Activated CD4-positive, alpha-beta T cell treated with anti-CD3 and anti-CD28 coated beads for 36 hours (primary cell): Measurements from ENCODE around the gene A3GALT2. TPM values are rescaled to one million over a fixed set of nuclear protein-coding genes. Genes with fewer than 3 reads are reported as not detected.

Source experiments
- ATAC-seq: fragments of 200-7000 bp; cut with Tn5 transposase; one replicate; pipeline ENCODE4 v1.10.0; 2021; ENCODE audit warnings: mild to moderate bottlenecking, moderate library complexity
- CTCF ChIA-PET: fragments of 350-600 bp; sonication (Branson Sonifier 250); formaldehyde crosslinking; loops from one replicate; lab custom pipeline; 2021; ENCODE audit warnings: antibody characterized with exemption; lab: Charles Lee
- POLR2A ChIA-PET: fragments of 350-600 bp; sonication (Branson Sonifier 250); formaldehyde crosslinking; loops from one replicate; lab custom pipeline; 2021; ENCODE audit warnings: antibody characterized with exemption, inconsistent platforms; lab: Charles Lee
- DNase-seq: peaks from one replicate; pipeline ENCODE4 v3.0.0-alpha.2; 2020
- H3K27ac Mint-ChIP-seq: one replicate; pipeline ENCODE4 v1.8.0; 2021; ENCODE audit warnings: mixed read lengths
- H3K27me3 Mint-ChIP-seq: one replicate; pipeline ENCODE4 v1.8.0; 2021; ENCODE audit warnings: mixed read lengths
- H3K36me3 Mint-ChIP-seq: one replicate; pipeline ENCODE4 v1.8.0; 2021; ENCODE audit warnings: low read depth, mixed read lengths
- H3K4me1 Mint-ChIP-seq: one replicate; pipeline ENCODE4 v1.8.0; 2021; ENCODE audit warnings: mixed read lengths
- H3K4me3 Mint-ChIP-seq: one replicate; pipeline ENCODE4 v1.8.0; 2021; ENCODE audit warnings: mild to moderate bottlenecking, moderate library complexity, mixed read lengths
- H3K9me3 Mint-ChIP-seq: one replicate; pipeline ENCODE4 v1.8.0; 2021; ENCODE audit warnings: low read depth, mixed read lengths
- intact Hi-C, 2 experiments: fragments of 100-400 bp; cut with DNase I in 1 of 2; cut with micrococcal nuclease in 1 of 2; formaldehyde crosslinking; loops; one replicate each; pipeline versions ENCODE4 v1.14.2 to v1.15.1; 2022 to 2024; cut with DNase I, micrococcal nuclease
- total RNA-seq, 2 experiments: library from RNA; stranded (reverse); gene quantifications; one replicate each; pipeline ENCODE4 v1.2.3, GENCODE V29; 2021

Gene A3GALT2
- total RNA-seq, 2 experiments from 2014 or later = not detected

DNA sequence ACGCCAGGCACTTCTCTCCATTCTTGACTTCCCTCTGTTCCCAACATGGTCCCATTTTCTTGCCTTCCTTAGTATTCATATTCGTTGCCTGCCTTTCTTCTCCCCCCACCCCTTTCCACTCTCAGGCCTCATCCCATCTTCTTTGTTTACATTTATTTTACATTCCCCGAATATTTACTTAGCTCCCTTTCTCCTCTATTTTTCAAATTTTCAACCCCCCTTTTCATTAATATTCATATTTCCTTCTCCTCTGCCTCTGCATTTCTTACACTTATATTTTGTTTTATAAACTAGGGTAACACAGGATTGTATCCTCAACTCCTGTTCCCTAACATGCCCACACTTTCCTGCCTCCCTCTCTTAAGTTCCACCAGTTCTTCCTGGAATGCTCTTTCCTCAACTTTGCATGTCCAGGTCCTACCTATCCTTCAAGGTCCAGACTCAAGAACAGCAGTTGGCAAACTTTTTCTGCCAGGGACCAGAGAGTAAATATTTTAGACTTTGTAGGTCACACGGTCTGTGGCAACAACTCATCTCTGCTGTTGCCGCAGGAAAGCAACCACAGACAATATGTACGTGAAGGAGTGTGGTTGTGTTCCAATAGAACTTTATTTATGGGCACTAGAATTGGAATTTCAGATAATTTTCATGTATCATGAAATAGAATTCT lies 29.8 kb upstream of the A3GALT2 start:
- no peak for DNase-seq
- Mint-ChIP-seq H3K4me1 (peaks cover 39% of the 10 kb centered on the region), H3K27ac (peak overlapping the region; percentile 93), H3K36me3 (peaks cover 16% of the 10 kb centered on the region), H3K9me3 (no peaks in the 10 kb centered on the region), H3K4me3 (peak overlapping the region; percentile 89), H3K27me3 (no peaks in the 10 kb centered on the region)
- no peak for ATAC-seq
- ChIA-PET CTCF (interaction anchor here (0.6 to 1.9 kb wide), 3 partner anchors 10 to 55 kb away, joined by 3 to 9 read pairs (median 3); no protein-coding TSS in a partner anchor), POLR2A (no interaction called here)
- intact Hi-C loops = loop anchor here (1.0 to 5.0 kb wide), 9 partner anchors 81 to 699 kb away; partner anchors contain the start of genes PHC2 (in 2 of the 2), AK2 (in 1 of the 2), RBBP4 (in 1 of the 2) and TRIM62 (in 1 of the 2)

DNA sequence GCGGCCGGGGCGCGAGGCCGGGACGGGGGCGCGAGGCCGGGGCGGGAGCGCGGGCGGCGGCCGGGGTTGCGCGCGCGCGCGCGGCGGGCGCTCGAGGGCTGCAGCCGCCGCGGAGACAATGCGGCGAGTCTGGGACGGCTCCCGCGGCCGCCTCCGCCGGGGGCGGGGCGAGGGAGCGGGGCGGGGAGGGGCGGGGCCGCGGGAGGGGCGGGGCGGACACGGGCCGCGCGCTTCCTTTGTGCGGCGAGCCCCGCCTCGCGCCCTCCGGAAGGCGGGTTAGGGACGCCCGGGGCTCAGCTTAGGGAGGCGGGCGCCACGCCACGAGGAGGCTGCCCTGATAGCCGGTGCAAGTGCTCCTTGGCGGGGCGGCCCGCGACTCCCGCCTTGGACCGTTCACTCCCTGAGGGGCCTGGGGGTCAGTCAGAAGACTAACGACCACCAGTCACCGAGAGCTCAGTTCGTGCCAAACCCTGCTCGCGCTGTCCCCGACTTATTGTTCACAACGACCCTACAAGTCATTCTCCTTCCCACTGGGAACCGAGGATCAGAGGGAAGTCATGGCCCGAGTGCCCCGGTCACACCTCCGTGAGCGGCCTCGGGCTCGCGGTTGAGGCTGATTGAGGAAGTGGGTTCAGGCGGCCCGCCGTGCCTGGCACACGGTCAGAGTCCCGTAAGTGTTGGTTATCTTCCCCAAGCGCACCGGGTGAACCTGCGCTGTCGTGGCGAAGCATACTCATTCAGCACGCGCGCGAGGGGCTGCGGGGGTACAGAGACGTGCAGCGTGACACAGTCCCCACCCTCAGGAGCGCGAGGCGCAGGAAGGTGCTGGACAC lies 29.1 kb upstream of the A3GALT2 start:
- peak overlapping the region; percentile 93 for H3K27ac Mint-ChIP-seq
- H3K36me3 Mint-ChIP-seq = peaks cover 19% of the 10 kb centered on the region
- POLR2A ChIA-PET = interaction anchor here (0.5 to 0.6 kb wide), 2 partner anchors 93 to 315 kb away, joined by 3 read pairs; no protein-coding TSS in a partner anchor

DNA sequence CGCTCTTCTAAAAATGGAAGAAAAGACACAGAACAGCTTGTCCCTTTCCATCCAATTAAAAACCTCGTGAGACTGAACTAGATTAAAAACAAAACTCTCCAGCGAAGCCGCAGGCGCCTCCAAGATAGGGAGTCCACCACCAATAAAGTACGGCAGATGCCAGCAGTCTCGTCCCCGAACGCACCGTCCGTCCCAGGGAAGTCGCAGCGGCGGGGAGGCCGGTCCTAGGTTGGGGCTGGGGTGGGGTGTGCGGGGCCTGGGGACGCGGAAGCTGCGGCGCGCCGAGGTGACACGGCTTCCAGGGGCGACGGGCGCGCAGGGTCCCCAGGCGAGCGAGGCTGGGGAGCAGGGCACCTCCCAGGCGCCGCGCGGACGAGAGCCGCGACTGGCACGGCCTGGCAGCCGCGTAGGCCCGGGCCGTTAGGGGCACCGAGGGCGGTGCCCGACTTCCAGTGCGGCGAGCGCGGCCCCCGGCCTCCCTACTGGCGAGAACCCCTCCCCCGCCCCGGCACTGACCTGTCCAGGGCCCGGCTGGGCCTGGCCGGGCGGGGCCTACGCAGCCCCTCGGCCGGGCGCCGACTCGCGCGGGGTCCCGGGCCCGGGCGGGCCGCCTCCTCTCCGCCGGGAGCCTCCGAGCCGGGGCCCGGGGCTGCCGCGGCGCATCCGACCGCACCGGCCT lies 28.3 kb upstream of the A3GALT2 start:
- peak; percentile 46 for ATAC-seq
- peak overlapping the region; percentile 87 for H3K4me3 Mint-ChIP-seq
- no peaks in the 10 kb centered on the region for H3K9me3 Mint-ChIP-seq
- ChIA-PET POLR2A (interaction anchor here (0.5 to 0.6 kb wide), 2 partner anchors 92 to 314 kb away, joined by 3 read pairs; no protein-coding TSS in a partner anchor), CTCF (interaction anchor here (0.7 to 2.2 kb wide), 3 partner anchors 10 to 212 kb away, joined by 3 to 6 read pairs (median 3); no protein-coding TSS in a partner anchor)
- peaks cover 20% of the 10 kb centered on the region for H3K36me3 Mint-ChIP-seq
- no peaks in the 10 kb centered on the region for H3K27me3 Mint-ChIP-seq
- peaks cover 46% of the 10 kb centered on the region for H3K4me1 Mint-ChIP-seq
- DNase-seq = peak; percentile 68
- intact Hi-C loops = loop anchor here (1.0 to 10.0 kb wide), 5 partner anchors 93 to 532 kb away; partner anchors contain the start of genes RNF19B (in 1 of the 2), S100PBP (in 1 of the 2), YARS1 (in 1 of the 2) and ZNF362 (in 1 of the 2)
- peak overlapping the region; percentile 90 for H3K27ac Mint-ChIP-seq

More for the DNA sequence above, 29.1 kb upstream of the A3GALT2 start:
- H3K27me3 Mint-ChIP-seq = no peaks in the 10 kb centered on the region
- CTCF ChIA-PET = interaction anchor here (0.6 to 1.9 kb wide), 3 partner anchors 9 to 212 kb away, joined by 3 to 9 read pairs (median 3); no protein-coding TSS in a partner anchor
- intact Hi-C loops = loop anchor here (1.0 to 10.0 kb wide), 14 partner anchors 81 to 699 kb away; partner anchors contain the start of genes PHC2 (in 2 of the 2), ZNF362 (in 2 of the 2), ZSCAN20 (in 2 of the 2) and AK2 (in 1 of the 2)
- peak; percentile 87 for ATAC-seq
- H3K4me1 Mint-ChIP-seq = peaks cover 43% of the 10 kb centered on the region
- no peaks in the 10 kb centered on the region for H3K9me3 Mint-ChIP-seq
- peak; percentile 87 for DNase-seq
- H3K4me3 Mint-ChIP-seq = peak overlapping the region; percentile 89

DNA sequence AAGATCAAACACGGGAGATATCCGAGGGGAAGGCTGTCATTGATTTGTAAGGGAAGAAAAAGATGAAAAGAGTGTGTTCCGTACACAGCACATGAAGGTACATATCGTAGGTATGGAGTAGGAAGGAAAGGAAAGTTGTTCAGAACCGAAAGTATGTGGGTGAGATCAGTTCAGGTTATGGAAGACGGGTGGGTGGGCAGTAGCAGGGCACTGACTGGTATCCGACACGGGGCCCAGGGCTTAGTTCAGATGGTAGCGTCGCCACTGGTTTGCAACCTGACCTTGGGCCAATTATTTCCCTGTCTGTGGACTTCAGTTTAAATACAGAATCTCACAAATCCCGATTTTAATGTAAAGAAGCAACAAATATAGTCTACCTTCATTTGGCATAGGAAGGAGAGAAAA lies 27.8 kb upstream of the A3GALT2 start:
- Mint-ChIP-seq H3K27ac (peak overlapping the region; percentile 90), H3K4me1 (peaks cover 46% of the 10 kb centered on the region), H3K36me3 (peaks cover 21% of the 10 kb centered on the region), H3K9me3 (no peaks in the 10 kb centered on the region), H3K27me3 (no peaks in the 10 kb centered on the region), H3K4me3 (peak overlapping the region; percentile 87)
- intact Hi-C loops = loop anchor here (1.0 to 10.0 kb wide), 5 partner anchors 92 to 532 kb away; partner anchors contain the start of genes RNF19B (in 1 of the 2), S100PBP (in 1 of the 2), YARS1 (in 1 of the 2) and ZNF362 (in 1 of the 2)
- ChIA-PET POLR2A (no interaction called here), CTCF (interaction anchor here (0.7 to 2.2 kb wide), 2 partner anchors 9 to 53 kb away, joined by 3 to 6 read pairs; no protein-coding TSS in a partner anchor)
- ATAC-seq (peak; percentile 13), DNase-seq (peak; percentile 52)

DNA sequence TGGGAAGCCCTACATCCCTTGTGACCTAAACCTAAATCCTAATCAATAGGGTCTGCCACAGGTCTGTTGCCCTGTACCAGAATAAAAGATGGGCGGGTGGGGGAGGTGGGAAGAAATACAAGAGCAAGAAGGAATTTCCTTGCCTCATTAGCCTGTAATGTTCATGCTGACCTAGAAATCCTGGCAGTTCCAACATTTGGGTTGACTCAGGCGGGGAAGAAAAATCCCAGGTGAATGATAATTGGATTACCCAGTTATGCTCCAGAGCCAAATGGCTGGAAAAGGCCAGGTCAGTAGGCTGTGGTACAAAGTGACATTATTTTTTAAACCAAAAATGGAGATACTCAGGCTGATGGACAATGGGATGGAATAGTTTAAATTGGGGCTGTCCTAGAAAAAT lies 27.3 kb upstream of the A3GALT2 start:
- DNase-seq (no peak), ATAC-seq (no peak)
- POLR2A ChIA-PET = no interaction called here
- peak overlapping the region; percentile 90 for H3K27ac Mint-ChIP-seq
- H3K4me1 Mint-ChIP-seq = peaks cover 46% of the 10 kb centered on the region
- no peaks in the 10 kb centered on the region for H3K27me3 Mint-ChIP-seq
- H3K9me3 Mint-ChIP-seq = no peaks in the 10 kb centered on the region
- CTCF ChIA-PET = interaction anchor here (0.5 to 2.2 kb wide), 4 partner anchors 9 to 278 kb away, joined by 3 to 6 read pairs (median 4); partner anchors contain the start of gene A3GALT2
- intact Hi-C loops = loop anchor here (2.0 to 10.0 kb wide), 4 partner anchors 124 to 531 kb away; partner anchors contain the start of genes RNF19B (in 1 of the 2), S100PBP (in 1 of the 2), YARS1 (in 1 of the 2) and ZSCAN20 (in 1 of the 2)
- H3K36me3 Mint-ChIP-seq = peaks cover 24% of the 10 kb centered on the region
- H3K4me3 Mint-ChIP-seq = peak overlapping the region; percentile 87

DNA sequence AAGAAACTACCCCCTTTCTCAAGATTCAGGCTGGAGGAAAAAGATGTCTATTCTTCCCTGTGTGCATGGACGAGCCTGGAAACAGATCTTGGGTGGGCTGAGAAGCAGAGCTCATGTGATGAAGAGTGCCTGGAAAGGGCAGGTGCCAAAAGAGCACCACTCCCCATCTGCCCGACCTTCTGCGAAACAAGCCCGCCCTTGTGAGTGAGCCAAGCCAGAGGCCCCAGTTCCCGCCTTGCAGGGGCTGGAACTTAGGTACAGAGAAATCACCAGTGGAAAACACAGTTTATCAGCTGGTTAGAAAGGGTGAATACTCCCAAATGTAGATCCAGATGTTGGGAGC lies 26.7 kb upstream of the A3GALT2 start:
- peak overlapping the region; percentile 75 for H3K27ac Mint-ChIP-seq
- CTCF ChIA-PET = interaction anchor here (1.0 to 2.2 kb wide), 2 partner anchors 27 to 52 kb away, joined by 3 to 6 read pairs; partner anchors contain the start of gene A3GALT2
- H3K4me1 Mint-ChIP-seq = peaks cover 51% of the 10 kb centered on the region

DNA sequence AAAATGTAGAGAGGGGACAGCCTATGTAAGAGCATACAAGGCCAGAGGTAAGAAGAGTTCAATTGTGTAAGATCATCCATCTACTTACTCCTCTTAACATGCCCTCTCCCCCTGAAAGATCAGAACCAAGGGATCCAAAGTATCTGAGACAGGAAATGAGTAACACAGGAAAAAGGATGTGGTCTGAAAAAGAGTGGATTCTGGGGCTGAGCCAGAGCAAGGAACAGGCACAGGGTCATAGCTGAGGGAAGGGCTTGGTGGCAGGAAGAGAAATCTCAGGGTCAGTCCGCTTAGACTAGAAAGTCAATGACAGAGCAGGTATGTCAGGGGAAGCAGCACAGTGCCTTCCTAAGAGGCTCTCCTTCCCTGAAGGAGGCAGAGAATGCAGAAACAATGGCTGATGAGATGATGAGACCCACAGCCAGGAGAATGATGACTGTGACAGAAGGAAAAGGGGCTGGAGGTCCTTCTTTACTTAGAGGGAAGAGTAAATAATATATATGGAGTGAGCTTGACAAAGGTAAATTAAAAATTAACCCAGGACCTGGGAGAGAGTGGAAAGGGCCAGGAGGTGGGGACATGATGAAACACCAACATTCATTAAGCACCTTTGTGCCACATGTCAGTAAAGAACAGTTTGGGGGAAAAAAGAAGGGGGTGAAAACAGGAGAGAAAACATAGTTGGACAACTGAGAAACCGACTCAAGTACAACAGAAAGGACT lies 26.2 kb upstream of the A3GALT2 start:
- DNase-seq (no peak), ATAC-seq (no peak)
- Mint-ChIP-seq H3K4me3 (peak overlapping the region; percentile 87), H3K27ac (peak overlapping the region; percentile 75), H3K27me3 (no peaks in the 10 kb centered on the region), H3K4me1 (peaks cover 56% of the 10 kb centered on the region), H3K36me3 (peaks cover 26% of the 10 kb centered on the region), H3K9me3 (no peaks in the 10 kb centered on the region)
- intact Hi-C loops = loop anchor here in 1 of 2 experiments (5.0 to 10.0 kb wide), 2 partner anchors 125 to 222 kb away; partner anchors contain the start of gene ZSCAN20
- ChIA-PET CTCF (interaction anchor here (0.6 to 2.2 kb wide), 3 partner anchors 26 to 66 kb away, joined by 3 to 6 read pairs (median 3); partner anchors contain the start of gene A3GALT2), POLR2A (interaction anchor here (0.8 kb wide), 1 partner anchor 86 kb away, joined by 3 read pairs; no protein-coding TSS in a partner anchor)

More for the DNA sequence above, 26.7 kb upstream of the A3GALT2 start:
- ATAC-seq = no peak
- POLR2A ChIA-PET = no interaction called here
- Mint-ChIP-seq H3K9me3 (no peaks in the 10 kb centered on the region), H3K36me3 (peaks cover 25% of the 10 kb centered on the region), H3K4me3 (peak overlapping the region; percentile 87), H3K27me3 (no peaks in the 10 kb centered on the region)
- intact Hi-C loops = loop anchor here in 1 of 2 experiments (5.0 to 10.0 kb wide), 2 partner anchors 125 to 223 kb away; partner anchors contain the start of gene ZSCAN20
- DNase-seq = no peak

DNA sequence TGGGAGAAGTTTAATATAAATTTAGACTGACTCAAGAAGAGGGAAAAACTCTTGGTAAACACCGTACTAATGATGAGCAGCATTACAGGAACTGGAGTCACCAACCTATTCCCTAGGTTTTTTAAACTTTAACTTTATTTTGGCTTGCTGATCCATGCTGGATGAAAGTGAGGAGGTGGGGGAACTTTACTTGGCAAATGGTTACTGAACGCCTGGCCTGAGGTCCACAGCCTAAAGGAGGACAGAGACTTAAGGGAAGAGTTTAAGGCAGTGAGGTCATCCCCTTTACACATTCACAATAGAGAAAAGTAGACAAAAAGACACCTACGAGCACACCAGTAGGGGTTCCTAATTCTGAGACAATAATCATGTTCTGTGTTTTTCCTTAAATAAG lies 25.6 kb upstream of the A3GALT2 start:
- Mint-ChIP-seq H3K9me3 (no peaks in the 10 kb centered on the region), H3K4me1 (peaks cover 56% of the 10 kb centered on the region), H3K27me3 (no peaks in the 10 kb centered on the region), H3K4me3 (peak overlapping the region; percentile 87), H3K27ac (no peak overlapping the region), H3K36me3 (peaks cover 26% of the 10 kb centered on the region)
- ChIA-PET POLR2A (interaction anchor here (0.8 kb wide), 1 partner anchor 86 kb away, joined by 3 read pairs; no protein-coding TSS in a partner anchor), CTCF (interaction anchor here (0.6 kb wide), 1 partner anchor 67 kb away, joined by 3 read pairs; no protein-coding TSS in a partner anchor)
- intact Hi-C loops = loop anchor here in 1 of 2 experiments (5.0 to 10.0 kb wide), 2 partner anchors 126 to 222 kb away; partner anchors contain the start of gene ZSCAN20
- ATAC-seq = no peak
- no peak for DNase-seq

DNA sequence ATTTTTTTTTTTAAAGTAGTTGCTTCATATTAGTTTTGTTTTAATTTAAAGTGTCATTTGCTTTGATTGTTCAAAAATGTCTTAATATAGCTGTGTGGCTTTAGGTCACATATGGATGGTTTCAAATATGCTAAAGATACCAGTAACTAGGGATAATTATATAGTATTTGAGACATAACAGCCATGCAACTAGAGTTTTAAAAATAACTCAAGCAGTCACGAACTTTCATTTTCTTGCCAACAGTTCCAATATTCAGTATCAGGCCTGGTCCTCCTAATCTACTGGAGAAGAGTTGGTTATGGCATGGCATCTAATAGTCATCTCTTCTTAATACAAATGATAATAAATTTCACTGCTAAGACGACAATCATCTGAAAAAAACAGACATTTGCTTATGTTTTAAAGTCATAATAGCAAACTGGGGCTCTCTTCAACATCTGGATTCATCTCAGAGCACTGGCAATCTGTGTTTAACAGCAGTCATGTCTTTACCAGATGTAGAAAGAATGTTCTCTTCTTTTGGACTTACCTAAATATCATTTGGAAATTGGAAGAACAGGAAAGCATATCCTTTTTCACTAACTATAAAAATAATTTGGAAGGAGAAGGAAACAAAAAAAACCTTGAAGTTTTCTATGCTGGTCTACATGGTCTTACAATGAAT lies 24.1 kb upstream of the A3GALT2 start:
- no peaks in the 10 kb centered on the region for H3K27me3 Mint-ChIP-seq
- intact Hi-C loops = loop anchor here in 1 of 2 experiments (5.0 to 10.0 kb wide), 2 partner anchors 127 to 220 kb away; partner anchors contain the start of gene ZSCAN20
- DNase-seq = no peak
- no peak overlapping the region for H3K4me3 Mint-ChIP-seq
- ChIA-PET POLR2A (no interaction called here), CTCF (no interaction called here)
- no peaks in the 10 kb centered on the region for H3K9me3 Mint-ChIP-seq
- no peak for ATAC-seq
- peaks cover 54% of the 10 kb centered on the region for H3K4me1 Mint-ChIP-seq
- H3K27ac Mint-ChIP-seq = no peak overlapping the region
- peaks cover 30% of the 10 kb centered on the region for H3K36me3 Mint-ChIP-seq
